Activated CD8-positive, alpha-beta memory T cell treated with anti-CD3 and anti-CD28 coated beads, Interleukin-2, amount 50 U/mL, for 1 hour (primary cell): Measurements from ENCODE around the gene SLC7A1.

Experiments
- DNase-seq: peaks from one replicate; pipeline ENCODE4 v3.0.0-alpha.2; 2020; ENCODE audit errors: extremely low read depth

SLC7A1 gene

DNA sequence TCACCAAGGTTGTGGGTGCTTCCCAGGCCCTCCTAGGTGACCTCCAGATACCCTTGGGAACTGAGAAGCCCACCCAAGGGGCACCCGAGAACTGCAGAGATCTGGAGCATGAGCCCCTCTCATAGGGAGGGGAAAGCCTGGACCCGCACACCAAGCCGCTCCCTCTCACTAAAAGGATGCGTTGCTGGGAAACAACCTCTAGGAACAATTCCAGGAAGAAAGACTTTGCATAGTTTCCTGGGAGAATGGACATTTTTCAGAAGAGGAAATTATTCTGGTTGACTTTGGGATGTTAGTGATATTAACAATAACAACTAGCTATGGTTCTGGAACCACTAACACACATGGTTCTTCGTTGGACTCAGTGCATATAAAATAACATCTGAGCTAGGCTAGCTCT lies 64.6 kb downstream of the SLC7A1 start:
- no peak for DNase-seq

DNA sequence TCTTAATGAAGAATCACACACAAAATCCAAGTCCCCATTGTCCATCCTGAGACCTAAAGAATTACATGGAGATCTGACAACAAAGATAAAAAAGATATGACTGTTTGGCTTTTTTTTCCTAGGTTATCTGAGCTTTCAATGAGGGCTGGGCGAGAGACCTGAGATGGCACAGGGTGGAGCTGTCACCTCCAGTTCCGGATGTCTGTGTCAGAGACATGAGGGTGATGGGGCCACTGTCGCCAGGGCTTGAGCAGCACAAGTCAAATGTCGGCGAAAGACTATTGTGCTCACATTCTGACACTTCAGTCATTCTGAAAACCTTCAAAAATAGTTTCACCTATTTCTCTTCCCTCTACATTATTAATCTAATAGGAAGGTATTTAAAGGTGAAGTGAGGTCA lies 65.7 kb downstream of the SLC7A1 start:
- no peak for DNase-seq

DNA sequence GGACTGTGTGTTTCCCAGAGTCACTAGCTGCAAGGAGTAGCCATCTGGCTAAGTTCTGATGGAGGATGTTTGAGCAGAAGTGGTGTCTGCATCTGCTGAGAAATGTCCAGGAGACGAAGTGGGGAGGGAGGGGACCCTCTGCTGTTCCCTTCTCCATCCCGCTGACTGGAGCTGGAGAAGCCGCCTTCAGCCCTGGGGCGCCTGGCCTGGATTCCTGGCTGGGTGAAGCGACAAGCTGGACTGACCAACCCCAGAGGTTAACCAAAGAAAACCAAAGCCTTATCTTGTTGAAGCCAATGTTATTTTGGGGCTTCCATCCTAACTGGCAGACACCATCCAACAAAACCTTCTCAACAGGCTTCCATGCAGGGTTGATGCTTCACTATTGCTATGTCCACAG lies 67.6 kb downstream of the SLC7A1 start:
- no peak for DNase-seq

DNA sequence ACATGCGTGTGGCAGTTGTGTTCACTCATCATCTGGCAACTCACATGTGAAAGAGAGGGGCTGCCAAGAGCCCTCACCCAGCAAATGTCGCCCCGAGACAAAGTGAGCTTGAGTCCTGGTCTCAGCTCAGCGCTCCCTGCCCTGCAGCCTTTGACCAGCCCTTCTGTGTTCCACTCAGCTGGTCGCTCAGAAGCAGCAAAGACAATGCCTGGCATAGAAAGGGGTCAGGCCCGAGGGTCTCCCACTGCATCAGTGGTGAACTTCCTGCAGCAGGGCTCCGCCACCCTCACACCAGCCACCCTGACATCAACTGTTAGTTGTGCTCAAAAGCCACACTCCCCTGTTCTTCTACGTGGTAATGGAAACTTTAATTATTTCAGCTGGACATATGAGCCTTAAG lies 68.0 kb downstream of the SLC7A1 start:
- no peak for DNase-seq

DNA sequence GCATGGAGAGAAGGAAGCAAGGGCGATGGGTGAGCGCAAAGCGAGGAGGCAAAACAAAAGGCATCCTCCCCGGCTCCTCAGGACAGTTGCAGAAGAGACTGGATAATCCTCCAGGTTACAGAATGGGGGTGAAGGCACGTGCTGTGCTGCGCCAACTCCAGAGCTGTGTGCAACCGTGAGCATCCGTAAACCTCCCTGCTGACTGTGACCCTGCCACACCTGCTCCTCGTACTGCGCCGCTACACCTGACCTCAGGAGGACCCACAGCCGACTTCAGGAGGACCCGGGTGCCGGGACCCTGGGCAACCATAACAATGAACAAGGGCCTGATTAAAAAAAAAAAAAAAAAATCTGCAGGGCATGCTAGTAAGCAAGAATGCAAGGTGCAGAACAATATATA lies 68.7 kb downstream of the SLC7A1 start:
- DNase-seq: no peak

DNA sequence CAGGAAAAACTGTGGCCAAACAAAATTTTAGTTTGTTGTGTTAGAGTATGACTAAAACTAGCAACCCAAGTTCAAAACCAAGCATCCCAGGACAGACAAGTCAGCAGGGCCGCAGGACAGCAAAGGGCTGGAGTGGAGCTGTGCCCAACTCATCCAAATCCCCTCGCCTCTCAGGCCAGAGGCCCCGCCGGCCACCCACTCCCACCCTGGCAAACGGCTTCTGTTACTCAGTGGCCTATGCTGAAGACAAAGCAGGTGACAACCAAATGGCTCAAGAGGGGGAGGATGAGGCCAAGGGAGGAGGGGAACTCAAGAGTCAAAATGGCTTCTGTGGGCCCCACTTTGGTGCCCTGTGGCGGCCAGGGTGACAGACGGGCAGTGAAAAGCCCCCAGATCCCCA lies 69.7 kb downstream of the SLC7A1 start:
- DNase-seq: no peak

DNA sequence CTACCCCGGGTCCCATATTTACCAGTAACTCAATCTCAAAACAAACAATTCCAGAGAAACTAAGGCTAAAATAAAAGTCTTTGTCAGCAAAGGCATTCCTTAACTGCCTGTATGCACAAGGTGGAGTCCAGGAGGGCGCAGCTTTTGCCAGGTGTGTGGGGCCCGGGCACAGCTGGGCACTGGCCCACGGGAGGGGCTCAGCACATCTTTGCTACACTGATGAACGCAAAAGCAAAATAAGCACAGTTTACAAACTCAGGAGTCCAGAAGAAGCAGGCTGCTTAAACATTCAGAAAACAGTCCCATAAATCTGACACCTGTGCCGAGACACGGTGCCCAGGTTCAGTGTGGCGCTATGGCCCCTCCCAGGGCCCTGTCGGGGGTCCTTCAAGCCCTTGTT lies 70.8 kb downstream of the SLC7A1 start:
- DNase-seq: no peak

DNA sequence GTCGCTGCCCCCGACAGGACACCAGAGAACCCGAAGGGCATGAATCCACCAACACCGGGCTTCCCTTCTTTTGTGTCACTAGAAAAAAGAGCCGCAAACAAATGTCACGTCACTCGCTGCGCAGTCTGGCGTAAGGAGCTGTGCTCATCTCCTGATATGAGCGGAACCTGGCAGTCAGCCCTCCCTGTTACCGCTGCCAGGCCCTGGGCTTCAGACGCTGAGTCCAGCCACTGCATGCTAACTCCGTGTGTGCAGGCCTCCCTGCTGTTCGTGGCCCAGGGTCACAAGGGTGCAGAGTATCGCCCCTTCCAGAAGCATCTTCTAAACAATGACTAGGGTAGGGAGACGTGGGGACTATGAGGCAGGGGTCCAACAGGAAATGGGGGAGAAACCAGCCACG lies 71.3 kb downstream of the SLC7A1 start:
- no peak for DNase-seq

DNA sequence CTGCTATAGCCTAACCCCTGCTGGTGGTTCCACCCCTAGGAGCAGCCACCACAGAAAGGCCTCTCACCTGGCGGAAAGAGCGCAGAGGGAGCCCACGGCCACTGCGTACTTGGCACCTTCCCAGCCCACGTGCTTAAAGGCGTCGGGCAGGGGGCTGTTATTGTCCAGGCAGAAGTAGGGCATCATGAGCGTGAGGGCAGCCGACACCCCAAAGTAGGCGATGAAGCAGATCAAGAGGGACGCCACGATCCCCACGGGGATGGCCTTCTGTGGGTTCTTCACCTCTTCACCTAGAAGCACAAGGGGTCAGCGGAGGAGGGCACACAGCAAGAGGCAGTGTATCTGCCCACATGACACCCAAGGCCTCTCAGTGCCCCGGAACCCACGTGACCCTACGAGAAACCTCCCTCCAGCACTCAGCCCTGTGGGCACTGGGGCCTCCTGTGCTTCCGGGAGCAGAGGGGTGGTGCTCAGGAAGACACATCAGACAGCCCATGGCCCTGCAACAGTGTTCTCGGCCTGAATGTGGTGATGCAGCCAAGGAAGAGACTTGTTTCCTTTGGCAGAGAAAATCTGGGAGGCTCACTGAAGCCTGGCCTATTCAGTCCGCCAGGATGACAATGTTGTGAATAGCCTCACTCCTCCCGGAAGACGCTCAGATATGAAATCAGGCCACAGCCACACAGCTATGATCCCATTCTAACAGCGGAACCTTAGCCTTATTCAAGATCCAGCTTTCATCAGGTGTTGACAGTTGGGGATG lies 72.1 kb downstream of the SLC7A1 start:
- DNase-seq: no peak

DNA sequence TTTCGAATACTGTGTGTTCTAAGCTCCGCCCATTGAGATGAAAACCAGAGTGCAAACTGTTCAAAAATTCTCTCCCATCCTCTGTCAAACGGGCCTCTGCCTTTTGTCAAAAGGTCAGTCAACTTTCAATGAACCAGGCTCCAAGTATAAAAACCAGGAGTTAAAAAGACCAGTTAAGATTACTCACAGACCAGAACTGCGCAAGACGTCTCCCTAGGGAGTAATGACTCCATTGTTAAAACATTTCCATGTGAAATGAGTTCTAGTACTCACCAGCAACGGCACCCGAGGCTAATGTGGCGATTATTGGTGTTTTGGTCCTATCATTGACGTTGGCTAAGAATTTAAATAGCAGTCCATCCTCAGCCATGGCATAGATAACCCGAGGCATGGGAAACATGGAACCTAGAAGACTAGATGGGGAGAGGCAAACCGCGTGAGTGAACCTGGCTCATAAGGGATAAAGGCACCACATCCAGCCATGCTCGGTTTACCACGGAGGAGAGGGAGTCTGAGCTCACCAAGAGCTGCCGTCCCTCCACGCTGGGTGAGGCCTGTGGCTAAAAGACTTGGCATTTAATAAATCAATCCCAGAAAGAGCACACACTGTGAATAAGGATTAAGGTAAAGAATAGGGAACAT lies 73.3 kb downstream of the SLC7A1 start:
- no peak for DNase-seq

DNA sequence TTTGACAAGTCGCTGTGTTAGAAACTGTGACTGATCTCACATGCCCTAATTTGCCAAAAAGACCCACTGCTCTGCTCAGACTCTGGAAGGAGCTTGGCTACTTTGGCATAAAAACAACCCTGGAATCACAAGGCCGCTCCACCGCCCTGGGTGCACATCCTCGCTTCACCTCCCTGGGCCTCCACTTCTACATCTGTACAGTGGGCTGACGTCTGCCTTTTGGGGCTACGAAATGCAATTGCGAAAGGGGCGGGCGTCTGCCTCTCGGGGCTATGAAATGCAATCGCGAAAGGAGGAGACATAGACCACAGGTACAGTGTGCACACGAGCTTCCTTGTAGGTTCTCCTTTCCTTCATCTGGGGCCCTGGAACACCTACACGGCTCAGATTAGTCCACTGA lies 74.2 kb downstream of the SLC7A1 start:
- DNase-seq: no peak

DNA sequence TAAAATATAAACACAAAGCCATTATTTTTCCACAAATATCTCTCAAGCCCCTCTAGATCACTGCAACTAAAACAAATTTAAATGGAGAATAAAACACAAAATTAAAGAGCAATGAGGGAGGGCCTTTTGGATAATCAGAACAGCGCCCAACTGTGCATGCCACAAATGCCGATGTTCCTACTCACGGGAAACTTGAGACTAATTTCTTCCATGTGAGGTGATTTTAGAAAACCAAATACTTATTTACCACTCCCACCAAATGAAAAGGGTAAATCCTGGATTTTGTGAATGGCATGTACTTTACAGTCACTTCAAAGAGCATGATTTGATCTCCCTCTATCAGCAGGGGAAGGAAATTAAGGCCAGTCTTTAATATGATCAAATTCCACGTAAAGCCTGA lies 74.8 kb downstream of the SLC7A1 start:
- no peak for DNase-seq

DNA sequence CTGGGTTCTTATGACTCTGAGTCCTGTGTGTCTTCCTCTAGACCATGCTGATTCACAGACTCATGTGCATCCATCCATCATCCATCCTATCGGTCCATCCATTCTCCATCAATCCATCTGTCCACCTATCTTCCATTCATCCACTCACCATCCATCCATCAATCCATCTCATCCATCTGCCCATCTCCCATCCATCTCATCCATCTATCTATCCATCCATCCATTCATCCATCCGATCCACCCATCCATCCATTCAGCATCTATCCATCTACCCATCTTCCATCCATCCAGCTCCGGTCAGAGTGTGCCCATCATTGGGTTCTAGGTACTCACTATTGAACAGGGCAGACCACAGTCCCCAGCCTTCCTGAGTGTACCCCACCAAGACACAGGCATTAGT lies 75.6 kb downstream of the SLC7A1 start:
- DNase-seq: no peak

DNA sequence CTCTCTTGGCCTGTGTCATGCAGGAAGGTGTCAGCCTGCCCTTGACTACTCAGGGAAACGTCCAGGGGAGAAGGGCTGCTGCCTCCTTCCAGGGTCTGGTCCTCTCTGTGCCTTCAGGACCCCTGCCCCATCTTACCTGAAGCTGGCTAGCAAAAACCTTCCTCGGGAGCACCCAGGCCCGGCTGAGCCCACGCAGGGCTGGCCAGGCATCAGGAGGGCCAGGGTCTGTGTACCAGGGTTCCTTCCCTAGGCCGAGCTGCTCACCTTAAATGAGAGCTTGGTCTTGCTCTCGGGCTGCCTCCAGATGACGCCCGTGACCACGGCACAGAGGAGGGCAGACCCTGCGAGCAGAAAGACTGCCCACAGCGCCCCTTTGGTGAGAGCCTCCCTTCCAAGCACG lies 78.6 kb downstream of the SLC7A1 start:
- no peak for DNase-seq

DNA sequence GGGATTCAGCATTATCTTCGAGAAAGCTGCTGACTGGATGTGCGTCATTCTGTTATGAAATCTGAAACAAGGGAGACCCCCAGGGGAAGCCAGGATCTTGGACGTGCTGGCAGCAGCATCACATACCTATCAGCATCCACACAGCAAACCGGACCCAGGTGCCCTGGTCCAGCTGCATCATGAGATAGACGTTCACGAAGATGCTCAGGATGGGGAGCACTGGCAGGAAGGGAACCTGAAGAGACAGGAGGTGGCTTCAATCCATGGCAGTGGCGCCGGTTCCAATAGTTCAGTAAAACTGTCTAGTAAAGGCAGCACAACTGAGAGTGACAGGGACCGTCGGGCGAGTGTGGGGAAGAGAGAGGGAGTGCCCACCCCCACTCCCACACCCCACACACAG lies 79.5 kb downstream of the SLC7A1 start:
- DNase-seq: no peak

DNA sequence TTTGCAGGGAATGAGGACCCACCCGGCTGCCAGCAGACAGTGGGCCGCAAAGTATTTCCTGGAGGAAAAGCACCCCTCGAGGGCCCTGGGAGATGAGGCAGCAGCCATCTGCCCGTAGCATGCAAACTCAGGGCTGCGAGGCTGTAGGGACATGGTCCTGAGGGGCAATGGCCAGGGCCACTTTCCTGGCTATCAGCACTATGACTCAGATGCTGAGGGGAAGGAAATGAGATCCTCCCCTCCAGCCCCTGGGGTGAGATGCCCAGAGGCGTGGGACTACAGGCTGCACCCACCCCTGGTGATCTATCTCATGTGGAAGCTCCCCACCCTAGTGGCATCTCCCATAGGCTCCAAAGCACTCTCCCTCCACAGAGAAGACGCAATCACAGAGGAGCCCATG lies 80.1 kb downstream of the SLC7A1 start:
- DNase-seq: no peak

DNA sequence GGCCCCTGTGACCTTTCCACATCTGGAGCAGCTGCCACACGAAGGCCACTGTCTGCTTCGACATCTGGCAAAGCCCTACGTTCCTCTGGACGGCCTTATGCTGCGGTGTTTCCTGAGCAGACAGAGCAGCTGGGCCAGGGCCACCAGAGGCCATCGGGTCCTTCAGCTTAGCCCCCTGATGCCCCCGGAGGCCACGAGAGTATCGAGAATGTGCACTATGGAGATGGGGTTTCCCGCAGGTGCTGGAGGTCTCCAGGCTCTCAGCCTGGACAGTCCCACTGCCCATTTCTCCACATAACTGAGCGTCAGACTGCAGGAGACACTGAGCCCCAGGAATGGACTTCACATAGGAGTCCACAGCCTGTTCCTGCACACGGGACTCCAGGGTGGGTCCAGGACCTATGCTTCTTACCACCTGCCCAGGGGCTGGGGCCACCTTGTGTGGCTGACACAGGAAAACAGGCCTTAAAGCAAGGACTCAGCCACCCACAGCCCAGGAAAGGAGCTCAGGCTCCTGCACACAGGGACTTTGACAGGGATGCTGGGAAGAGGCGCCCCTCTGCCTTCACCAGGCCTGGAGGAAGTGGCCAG lies 80.7 kb downstream of the SLC7A1 start:
- DNase-seq: no peak

DNA sequence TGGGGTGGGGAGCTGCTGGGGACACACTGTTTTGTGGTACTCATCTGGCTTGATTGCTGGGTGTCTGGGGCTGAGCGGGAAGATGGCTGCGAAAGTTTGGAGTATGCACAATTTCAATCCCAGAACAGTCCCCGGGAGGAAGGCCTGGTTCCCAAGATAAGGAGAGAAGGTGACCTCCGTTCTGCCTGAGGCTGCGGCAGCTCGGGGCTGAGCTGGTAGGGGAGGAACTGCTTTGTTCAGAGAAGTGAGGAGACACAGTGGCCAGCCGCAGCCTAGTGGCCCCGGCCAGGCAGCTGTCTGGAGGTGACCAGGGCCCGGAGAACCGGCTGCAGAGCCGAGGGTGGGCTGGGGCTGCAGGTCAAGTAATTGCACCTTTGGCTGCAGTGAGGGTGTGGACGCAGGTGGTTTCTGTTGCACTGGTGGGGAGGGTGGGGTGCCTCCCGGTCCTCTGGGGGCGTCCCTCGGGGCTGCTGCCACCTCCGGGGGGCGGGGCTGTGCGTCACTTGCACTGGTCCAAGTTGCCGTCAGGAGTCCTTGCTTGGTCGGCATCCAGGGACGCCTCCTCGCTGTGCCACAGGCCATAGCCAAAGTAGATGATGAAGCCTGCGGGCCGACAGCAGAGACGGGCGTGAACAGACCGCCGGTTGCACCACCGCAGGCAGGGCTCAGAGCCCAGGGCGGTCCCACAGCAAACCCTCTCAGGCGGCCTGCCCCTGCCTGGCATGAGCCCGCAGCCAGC lies 81.3 kb downstream of the SLC7A1 start:
- DNase-seq: no peak

DNA sequence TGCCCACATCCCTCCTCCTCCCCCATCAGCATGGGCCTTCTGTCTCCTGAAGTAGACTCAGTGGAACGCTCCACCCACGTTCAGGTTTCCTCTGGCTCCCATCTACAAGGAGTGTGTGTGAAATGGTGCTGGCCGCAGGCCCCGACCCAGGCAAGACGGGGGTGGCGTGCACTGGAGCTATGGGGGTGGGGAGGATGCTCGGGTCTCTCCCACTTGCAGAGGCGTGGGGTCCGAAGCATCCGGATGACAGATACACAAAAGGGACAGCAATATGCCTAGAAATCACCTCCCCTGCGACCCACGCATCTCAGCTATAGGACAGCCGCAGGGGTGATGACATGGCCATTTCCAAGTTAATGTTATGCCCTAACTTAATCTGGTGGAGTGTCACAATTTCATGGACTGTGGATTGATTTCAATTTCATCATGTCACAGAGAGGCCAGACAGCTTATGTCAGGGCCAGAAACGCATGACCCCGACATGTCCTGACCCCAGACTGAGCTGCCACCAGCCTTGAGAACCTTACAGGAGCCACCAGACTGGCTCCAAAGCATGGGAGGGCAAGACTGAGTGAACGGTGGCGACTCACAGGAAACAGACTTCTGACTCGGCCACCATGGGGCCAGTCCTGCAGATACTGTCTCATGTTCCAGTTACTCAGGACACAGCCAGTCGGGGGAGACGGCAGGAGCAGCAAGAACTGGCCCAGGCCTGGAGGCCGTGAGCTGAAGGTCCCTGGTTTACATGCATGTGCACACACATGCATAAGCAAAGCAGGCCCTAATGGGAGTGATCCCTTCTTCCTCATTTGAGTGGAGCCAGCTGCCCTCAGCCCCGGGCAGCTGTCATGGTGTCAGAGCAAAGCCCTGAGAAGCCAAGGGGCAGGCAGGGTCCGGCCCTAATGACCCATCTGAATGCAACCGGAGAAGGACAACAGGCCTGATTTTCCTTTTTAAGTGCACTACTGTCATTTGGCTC lies 82.2 kb downstream of the SLC7A1 start:
- DNase-seq: no peak

DNA sequence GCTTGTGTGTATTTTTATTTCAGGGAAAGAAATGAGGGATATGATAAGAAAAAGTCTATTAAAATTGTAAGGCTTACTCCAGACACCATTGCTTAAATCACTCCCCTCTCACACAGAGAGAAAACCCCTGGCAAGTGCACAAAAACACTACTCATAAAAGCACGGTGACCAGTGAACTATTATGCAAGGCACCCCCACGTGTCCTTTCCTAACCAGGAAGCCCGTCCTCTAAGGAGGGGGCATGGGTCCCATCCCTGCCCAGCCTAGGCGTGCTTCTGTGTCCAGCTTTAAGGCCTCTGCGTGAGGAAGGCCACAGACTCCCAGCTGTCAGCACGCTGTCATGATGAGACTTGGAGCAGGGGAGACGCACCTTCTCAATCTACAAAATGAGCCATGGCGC lies 83.5 kb downstream of the SLC7A1 start:
- no peak for DNase-seq

DNA sequence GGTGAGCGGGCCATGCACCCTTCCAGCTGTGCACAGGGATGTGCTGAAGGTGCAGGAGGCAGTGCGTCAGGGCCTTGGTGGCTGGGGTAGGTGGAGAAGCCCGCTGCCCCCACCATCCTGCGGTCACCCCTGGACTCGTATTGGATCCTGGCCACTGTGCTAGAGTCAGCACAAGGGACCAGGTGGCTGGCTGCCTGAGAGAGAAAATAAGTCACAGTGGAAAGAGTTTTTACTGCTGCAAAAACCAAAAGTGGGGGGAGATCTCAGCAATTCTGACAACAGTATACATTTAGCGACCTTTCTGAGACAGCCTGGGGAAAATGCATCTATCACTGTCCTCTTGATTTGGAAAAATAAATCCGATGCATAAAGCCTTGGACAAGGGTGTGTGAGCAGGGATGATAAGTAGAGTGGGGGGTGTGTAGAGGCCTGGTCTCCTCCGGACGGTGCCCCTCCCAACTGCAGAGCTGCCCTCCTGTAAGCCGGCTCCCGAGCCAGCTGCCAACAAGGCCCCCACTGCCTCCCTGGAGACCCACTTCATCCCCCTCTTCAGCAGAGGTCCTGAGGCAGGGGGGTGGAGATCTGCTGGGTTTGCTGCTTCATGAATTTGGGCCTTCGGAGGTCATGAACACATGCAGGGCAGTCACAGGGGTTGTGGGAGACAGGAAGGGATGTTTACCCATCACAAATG lies 84.2 kb downstream of the SLC7A1 start:
- DNase-seq: no peak
